Activated T-cell treated with anti-CD3 and anti-CD28 coated beads for 4 hours (primary cell): ENCODE results near the gene TPP2.

Experiments used
- DNase-seq: peaks from one replicate; pipeline ENCODE4 v3.0.0-alpha.2; 2020

Gene TPP2

DNA sequence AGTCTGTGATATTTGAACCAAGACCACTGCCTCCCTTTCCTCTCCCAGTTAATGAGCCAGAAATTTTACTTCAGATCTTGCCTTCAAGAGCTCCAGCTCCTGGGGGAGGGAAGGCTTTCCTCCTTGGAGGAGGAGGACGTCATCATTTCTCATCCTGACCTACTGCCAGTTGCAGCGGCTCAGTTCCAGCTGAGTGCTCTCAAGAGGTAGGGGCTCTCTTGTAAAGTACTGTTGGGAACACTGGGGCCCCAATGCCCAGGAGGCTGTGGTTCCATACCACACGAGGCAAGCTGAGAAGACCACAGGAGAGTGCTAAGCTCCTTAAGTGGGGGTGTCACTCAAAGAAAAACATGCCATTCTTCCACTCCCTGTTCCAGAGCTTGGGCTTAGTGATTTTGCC, 61.9 kb downstream of the TPP2 start:
- DNase-seq = no peak

DNA sequence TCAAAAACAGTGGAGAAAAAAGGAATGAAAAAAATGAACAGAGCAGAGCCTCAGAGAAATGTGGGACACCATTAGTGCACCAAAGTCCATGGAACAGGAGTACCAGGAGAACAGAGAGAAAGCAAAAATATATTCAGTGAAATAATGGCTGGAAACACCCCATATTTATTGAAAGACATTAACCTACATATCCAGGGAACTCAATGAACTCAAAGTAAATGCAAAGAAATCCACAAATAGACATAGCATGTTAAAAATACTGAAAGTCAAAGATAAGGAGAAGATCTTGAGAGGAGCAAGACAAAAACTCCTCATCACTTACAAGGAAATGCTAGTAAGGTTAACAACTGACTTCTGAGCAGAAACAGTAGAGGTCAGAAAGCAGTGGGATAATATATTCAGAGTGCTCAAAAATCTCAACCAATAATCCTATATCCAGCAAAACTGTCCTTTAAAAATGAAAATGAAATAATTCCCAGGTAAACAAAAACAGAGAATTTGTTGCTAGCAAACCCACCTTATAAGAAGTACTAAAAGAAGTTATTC, 62.5 kb downstream of the TPP2 start:
- no peak for DNase-seq

DNA sequence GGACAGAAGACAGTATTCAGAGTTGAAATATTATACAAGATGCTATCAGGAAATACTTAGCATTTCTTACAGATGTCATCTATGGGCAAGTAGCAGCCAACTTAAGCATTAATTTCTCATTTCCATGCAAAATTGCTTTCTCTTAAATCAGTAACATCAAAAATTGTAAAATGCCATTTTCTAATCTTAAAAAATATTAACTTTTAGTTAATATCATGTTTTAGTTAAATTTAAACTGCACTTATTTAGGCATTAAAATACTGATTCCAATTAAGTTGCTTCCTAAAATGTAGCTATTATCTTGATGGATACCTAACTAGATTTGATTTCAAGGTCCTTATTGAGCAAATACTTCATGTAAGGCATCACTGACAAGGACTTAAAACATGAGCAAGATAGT, 70.2 kb downstream of the TPP2 start:
- DNase-seq = no peak

GRCh38 chr13:102667911-102668310, 71.1 kb downstream of the TPP2 start:
- DNase-seq = no peak

DNA sequence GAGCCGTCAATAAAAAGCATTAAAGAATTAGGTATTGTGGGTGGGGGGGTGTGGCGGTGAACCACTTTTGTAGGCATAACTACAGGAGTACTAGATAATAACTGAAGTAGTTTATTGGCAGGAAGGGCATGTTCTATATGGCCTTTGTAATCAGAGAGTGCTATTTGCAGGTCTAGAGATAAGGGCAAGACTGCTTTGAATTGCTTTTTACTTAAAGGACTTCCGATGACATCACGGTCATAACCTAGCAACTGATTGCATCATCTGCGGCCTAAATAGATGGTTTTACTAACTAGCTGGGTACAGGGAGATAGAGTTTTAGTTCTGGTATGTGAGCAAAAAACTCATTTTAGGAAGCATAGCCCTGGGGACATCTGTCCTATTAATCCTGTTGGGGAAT, 73.3 kb downstream of the TPP2 start:
- no peak for DNase-seq

- DNase-seq = no peak
Measured at GRCh38 chr13:102675115-102675514, 78.3 kb downstream of the TPP2 start.

DNA sequence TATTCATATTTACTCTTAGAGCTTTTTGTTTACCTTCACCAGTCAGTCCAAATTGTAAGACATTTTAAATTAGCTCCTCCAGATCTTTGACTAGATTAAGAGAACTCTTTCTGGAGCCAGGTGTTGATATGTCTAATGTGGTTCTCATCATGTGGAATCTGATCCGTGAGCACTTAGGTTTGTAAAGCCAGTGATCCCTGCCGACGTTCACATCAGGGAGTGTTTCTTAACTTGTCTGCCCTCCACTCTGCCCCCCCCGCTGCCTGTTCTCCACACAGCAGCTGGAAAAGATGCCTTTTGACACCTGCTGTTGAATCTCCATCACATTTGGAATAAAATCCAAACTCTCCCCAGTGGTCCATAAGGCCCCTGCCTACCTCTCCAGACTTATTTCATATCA, 80.3 kb downstream of the TPP2 start:
- no peak for DNase-seq

GRCh38 chr13:102678339-102679107, 81.7 kb downstream of the TPP2 start:
- DNase-seq = no peak

GRCh38 chr13:102679449-102680132, 82.8 kb downstream of the TPP2 start:
- DNase-seq = no peak

- no peak for DNase-seq
Measured at GRCh38 chr13:102680133-102680717, 83.4 kb downstream of the TPP2 start.

DNA sequence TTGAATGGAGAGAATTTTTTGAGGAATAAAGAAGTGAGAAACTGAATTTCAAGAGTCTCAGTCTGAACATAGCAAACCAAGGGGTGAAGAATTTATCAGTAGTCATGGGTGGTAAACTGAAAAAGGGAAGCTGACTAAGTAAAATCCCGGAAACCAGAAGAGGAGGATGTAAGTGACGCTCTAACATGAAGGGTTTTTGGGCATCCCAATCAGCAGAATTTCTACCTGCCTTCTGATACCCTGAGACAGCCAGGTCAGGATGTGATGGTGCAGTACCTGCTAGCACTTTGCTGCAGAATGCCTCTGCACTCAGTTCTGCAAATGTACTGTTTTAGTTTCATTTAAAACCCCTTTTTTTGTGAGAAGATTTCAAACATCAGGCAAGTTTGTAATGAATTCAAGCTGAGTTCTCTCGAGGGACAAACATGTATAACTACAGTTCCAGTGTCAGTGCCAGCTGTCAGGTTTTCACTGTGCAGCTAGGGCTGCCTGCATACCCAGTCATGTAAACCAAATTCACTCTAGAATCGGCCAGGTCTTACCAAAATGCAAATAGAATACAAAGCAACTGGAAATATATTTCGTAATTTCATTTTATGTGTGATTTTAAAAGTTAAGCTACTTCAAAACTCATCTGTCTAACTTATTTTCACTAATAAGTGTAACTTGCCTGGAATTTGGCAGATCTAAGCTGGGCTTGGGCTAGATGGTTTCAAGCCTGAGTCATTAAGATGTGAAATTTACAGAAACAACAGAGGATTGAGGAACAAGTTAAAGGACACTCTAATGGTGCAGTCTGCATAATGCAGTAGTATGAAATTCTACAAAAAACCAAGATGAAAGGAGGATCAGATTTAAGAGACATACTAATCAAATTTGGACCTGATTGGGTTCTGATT, 84.3 kb downstream of the TPP2 start:
- no peak for DNase-seq

DNA sequence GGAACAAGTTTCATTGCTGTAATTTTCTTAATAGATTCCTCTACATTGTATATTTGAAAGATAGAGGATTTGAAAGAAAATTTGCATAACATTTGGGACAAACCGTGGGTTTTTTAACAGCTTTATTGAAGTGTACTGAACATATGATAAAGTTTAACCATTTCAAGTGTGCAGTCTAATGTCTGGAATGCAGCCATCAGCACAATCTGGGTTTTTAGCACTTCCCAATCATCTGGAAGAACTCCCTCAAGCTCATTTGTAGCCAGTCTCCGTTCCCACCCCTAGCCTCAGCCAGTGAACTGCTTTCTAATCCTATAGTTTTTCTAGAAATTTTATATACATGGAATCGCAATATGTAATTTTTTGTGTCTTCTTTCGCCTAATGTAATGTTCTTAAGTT, 85.4 kb downstream of the TPP2 start:
- no peak for DNase-seq

DNA sequence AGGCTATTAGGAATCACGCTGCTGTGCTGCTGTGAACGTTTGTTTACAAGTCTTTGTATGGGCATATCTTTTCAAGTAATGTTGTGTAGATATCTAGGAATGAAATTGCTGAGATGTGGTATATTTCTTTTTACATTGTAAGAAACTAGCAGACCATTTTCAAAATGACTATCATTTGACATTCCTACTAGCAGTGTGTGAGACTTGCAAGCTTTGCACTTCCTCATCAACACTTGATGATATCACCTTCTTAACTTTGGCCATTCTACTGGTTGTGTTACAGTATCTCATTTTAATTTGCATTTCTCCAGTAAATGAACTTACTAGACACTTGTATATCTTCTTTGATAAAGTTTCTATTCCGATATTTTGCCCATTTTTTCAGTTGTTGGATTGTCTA, 85.9 kb downstream of the TPP2 start:
- no peak for DNase-seq

- no peak for DNase-seq
Measured at GRCh38 chr13:102683637-102684036, 86.9 kb downstream of the TPP2 start.

DNA sequence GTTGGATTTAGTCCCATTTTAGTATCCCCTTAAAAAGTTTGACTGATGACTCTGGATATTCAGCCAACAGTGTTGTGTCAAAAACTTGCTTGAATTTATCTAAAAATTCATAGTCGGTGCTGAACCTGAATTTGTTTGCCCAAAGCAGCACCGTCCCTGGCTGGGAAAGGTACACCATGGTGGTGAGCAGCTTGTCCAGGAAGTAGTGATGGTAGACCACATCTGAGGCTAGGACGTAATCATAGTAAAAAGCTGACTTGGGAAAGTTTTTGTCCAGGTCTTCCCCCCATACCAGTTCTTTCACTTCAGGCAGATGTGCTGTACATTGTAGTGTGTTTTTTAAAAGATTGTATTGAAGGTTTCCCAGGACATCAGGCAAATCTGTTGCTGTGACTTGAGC, 89.2 kb downstream of the TPP2 start:
- no peak for DNase-seq

DNA sequence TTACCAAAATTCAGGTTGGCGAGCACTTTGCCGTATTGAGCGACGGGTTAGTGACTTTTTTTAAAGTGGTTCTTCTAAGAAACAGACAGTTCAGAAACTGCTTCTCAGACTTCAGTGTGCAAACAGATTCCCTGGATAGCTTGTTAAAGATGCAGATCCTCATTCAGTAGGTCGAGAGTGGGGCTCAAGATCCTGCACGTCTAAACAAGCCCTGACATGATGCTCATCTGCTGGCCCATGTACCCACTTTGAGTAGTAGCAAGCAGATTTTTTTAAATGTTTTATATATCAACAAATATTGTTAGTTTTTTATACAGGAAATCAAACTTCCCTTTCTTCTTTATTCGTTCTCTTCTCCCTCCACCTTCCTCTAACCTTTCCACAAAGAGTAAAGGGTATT, 90.7 kb downstream of the TPP2 start:
- no peak for DNase-seq

DNA sequence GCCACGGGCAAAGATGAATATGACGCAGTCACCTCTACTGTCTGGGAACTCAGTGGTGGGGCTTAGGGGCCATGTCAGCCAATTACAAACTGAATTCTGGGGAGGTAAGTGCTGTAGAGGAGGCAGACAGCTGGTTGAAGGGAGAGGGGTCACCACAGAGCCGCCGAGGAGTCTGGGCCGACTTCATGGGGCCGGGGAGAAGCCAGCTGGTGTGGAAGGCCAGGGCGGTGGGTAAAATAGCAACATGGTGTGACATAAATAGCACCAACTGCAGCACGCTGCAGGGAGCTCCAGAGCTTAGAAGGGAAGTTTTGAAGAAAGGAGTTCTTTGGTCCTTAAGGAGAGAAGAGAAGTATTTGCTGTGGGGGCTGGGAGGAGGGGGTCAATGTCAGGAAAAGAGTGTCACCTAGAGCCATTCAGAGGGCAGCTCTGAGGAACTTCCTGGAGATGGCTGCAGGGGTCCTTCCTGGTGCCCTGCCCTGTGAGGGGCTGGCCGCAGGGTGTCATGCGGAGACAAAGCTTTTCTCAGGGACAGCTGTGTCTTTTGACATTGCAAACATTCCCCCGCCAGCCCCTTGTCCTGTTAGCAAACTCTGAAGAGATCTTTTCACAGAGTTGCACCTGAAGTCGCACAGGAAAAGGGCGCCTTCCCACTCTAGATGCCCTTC, 91.7 kb downstream of the TPP2 start:
- no peak for DNase-seq

DNA sequence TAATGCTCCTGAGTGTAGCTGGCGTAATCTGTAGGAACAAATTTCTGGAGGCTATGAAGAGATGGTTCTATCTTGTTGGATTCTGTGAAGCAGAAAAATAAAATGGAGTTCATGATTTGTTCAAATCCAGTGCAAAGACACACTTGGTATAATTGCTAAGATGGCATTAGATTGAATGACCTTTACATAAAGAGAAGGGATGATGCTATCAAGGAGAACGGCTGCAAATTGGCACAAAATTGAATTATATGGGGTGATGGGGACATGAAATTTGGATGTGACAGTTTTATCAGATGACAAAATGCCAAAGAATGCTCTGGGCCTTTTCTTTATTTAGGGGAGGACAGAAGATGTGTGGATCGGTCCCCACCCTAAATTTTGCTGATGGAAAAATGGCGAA, 94.1 kb downstream of the TPP2 start:
- DNase-seq = no peak

DNA sequence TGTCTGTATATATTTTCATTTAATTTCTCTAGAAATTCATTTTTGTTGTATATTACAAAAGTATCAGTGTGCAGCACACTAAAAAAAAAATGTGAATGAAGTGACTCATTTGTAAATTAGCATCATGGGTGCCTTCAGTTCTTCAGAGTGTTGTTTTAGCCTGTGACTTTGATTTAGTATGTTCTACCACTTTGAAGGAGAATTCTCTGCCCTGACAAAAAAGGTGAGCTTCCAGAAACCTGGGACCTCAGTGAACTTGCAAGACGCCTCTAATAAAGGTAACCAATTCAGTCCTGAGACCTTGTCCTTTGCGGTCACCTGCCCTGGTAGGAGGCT, 95.7 kb downstream of the TPP2 start:
- no peak for DNase-seq

GRCh38 chr13:102693250-102693649, 96.5 kb downstream of the TPP2 start:
- no peak for DNase-seq

GRCh38 chr13:102693776-102694175, 97.0 kb downstream of the TPP2 start:
- DNase-seq = no peak

DNA sequence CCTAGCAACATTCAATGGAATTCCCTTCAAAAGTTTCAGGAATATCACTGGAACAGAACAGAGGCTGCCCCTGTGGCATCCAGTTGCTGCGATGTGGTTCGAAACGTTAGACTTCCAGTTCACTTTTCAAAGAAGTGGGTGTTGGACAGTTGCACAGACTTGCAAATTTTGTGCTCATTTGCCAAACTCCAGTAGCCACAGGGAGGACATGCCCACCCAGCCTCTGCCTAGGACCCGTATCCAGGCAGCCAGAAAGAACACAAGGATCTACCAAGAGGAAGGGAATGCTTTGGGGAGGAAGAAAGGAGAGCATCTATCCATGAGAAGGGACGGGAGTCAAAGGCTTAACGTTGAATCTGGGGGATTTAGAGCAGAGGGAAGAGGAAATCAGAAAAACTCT, 98.2 kb downstream of the TPP2 start, which contains the start of gene METTL21C:
Gene METTL21C (minus strand): TSS at position 108 of the 400 bp plus-strand sequence. CDS start 546 bp downstream, outside the sequence.
- no peak for DNase-seq
